GM21723 (cell line): ENCODE results near the gene CST4.
"Not testable (repeated sequence)": the region's sequence is repeated elsewhere in the genome, so short reads cannot be mapped to it uniquely, and the experiment has no call there.

ENCODE experiments used
- ATAC-seq: cut with Tn5 transposase; IDR thresholded peaks from one replicate; pipeline ENCODE4 v1.9.1; 2021; ENCODE audit warnings: mild to moderate bottlenecking, moderate library complexity; ENCODE audit not compliant: unreplicated experiment

The CST4 gene

DNA sequence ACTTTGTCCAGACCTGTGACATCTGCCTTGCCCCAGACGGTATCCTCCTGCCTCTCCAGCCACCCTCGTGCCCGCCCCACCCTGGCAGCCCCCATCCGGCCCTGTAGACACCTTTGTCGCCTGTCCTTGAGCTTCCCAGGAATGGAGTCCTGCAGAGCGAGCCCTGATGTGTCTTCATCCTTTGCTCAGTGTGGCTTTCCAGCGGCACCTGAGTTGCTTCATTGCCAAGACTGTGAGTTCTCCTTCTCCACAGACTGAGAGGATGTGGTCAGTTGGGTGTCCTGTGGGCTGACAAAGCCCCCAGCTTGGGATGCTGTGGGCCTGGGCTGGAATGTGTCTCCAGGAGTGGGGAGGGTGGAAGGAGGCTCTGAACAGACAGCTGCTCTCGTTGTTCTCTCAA, 1.7 kb upstream of the CST4 start:
- ATAC-seq: no peak

DNA sequence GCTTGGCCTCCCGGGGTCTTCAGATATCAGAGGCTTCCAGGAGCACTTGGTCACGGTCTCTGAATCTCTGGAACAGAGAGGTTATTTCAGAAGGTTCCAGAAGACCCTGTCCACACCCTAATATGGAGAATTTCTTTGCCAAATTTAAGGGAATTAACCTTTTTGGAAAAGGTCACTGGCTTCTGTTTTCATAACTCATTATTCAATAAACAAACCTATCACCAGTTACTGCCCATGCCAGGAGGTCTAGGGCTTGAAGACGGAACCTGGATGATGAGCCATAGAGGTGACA, 507 bp upstream of the CST4 start:
- no peak for ATAC-seq

DNA sequence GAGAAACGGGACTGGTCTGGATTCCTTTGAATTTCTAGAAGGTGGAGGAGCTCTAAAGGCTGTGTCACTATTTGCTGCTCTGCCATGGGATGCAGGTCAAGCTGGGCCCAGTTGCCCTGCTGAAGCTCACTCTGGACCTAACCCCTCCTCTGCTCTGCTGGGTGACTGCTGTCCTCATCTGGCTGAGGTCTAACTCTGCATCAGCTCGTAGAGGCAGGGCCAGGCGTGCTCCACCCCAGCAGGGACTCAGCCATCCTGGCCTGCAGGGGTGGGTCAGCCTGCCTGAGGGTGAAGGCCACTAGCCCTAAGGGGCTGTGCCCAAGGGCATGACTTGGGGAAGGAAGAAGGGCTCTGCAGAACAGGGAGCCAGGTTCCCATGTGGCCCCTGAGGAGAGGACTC, 852 bp downstream of the CST4 start:
- ATAC-seq: no peak

DNA sequence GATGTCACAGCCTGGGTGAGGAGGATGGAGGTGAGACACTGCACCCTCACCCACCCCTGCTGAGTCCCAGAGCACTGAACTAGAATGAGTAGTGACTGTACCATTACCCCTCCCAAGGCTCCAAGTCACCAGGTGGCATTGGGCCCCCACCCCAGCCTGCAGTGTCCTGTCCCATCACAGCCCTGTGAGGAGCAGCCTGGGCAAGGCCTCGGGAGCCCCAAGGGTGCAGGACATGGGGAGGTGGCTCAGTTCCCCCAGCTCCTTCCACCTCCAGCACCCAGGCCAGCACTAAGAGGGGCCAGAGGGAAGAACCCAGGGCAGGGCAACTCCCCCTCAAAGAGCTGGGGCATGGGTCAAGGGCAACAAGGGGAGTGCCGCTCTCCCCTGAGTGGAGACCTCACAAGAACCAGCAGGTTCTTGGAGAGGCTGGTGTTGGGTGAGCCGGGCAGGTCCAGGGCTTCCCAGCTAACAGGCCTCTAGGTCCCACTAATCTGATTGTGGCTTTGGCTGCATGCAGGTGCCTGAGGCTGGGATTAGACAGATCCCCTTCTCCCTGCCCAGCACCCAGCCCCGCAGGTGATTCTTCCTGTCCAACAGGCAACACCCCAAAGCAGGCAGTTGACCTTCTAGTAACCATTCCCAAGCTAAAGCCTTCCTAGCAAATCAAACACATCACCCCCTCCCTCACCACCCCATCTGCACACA, 2.6 kb downstream of the CST4 start:
- ATAC-seq: no peak

DNA sequence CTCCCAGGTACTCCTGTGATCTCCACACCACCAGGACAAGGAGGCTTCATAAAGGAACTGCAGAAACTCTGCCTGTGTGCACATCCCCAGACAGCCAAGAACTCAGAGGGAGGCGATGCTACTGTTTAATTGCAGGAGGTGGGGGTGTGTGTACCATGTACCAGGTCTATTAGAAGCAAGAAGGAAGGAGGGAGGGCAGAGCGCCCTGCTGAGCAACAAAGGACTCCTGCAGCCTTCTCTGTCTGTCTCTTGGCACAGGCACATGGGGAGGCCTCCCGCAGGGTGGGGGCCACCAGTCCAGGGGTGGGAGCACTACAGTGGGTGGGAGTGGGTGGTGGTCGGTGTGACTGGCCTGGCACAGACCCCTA, 3.3 kb downstream of the CST4 start:
- not testable (repeated sequence) for ATAC-seq

DNA sequence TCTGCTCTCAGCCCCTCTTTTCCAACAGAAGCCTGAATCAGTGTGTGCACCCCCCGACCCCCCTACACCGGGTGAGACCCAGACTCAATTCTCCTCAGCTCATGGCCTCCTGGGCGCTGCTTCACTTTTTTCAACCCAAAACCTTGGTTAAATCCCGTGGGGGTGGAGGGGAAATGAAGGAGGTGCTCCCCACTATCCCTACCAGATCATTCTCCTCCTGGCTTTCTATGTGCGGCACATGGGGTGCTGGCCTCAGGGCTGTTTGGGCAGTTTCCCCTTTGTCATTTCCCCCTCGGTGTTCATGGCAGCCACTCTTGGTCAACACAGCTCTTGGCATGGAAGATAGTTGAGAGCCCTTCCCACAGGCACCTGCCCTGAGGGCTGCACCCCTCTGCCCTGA, 4.6 kb downstream of the CST4 start:
- no peak for ATAC-seq

DNA sequence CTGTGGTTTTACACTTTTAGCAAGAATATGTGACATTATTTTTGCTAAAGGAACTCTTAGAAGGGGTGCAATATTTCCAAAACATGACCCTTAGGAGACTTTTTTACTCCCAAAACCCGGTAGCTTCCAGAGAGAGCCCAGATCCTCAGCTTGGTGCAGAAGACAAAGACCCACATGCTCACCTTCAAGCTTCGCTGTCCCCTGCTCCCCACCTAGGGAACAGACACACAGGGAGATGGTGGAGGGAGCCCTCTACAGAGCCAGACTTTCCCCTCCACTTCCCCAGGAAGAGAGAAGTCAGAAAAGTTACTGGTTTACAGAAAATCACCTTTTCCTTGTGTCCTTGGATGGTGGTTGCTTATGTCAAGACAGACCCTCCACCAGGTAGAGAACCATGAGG, 5.0 kb downstream of the CST4 start:
- ATAC-seq: no peak

DNA sequence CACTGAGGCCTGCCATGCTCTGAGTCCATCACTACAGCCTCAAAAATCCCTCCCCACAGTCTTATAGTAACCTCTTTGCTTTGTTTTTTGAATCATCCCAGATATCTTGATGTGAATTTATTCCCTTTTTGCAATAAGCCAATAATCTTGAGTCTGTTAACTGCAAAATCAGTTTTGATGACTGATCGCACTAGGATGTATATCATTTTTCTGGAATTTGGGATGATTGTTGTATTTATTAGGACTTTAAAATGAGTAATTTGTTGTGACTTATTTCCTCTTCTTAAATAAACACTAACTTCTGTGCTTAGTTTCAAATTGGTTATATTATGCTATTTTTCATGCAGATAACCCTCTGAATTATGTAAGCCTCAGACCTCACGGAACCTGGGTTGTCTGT, 5.6 kb downstream of the CST4 start:
- ATAC-seq: no peak

DNA sequence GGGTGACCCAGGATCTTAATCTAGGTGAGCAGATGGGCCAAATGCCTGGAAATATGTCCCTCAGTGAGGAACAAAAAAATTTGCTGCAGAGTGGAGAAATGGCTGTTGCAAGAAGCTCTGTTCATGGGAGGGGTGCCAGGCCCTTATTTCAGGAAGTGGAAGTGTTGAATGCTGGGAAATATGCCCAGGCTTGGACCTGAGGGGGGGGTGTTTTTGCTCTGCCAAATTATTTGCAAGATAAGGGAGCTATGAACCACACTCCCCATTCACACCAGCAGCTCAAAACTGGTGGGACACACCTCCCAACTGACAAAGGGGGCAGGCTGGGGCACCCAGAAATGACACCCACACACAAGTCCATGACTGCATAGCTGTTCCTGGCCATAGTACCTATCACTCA, 8.7 kb downstream of the CST4 start:
- no peak for ATAC-seq

DNA sequence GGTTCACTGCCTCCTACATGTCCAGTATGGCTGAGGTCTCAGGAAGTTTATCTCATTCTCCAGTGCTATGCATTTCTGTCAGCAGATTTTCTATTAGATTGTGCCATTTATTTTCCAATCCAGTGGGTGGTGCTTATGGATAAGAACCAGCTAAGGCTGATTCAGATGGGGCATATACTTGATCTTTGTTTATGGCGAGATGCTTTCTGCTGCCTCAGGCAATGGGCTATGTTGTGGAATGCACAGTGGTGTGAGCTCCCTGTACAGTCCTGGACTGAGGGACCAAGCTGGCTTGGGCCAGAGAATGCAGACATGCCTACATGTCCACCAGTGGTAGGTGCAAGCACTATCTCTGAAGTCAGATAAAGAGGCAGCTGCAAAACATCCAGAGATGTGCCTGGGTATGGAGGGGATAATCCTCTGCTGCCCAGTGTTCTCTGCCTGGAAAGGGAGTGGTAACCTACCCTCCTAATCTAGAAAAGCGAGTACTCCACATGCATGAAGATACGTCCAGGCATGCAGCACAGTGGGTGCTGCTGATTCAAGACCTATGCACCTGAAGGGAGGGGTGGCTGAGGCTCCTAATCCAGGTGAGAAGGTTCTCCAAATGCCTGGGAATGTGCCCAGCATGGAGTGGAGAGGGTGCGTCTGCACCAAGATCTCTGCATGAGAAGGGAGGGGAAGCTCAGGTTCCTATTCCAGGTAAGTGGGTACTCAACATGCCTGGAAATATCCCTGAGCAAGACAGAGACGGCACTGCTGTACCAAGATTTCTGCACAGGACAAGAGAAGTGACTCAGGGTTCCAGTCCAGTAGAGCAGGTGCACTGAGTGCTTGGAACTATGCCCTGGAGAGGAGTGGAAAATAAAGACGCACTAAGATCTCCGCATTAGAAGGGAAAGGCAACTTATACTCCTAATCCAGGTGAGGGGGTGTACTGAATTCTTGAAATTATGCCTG, 9.4 kb downstream of the CST4 start:
- no peak for ATAC-seq

DNA sequence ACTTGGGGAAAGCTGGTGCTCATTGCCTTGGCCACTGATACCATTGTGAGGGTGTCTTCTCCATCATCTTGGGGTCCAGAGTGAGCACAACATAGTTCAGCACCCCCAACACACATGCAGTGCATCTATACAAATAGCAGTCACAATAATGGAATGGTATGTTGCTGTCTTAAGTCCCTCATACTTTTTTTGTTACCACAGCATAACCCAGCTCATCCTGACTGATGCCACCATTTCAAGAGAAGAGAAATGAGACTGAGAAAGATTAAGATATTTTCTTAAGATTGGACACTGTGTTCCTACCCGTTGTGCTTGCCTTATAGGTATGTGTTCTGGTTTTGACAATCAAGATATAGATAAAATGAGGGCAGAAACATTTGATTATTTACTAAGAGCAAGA, 15.6 kb downstream of the CST4 start:
- ATAC-seq: no peak

DNA sequence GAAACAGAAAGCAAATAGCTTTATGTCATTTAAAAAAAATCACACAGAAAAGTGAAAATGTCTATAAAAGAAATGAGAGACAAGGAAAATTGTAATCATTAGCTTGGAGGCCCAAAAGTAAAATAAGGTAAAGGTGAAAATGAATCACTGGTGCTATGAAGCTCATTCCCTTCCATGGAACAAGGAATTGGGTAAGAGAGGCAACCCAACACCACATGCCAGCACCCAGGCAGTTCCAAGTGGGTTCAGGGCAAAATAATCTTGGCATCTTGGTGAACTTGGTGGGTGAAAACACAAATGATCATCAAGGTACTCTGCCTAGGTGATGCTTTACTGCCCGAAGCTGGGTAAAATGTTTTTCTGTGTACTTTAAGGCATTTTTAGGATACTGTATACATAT, 16.7 kb downstream of the CST4 start:
- ATAC-seq: no peak

DNA sequence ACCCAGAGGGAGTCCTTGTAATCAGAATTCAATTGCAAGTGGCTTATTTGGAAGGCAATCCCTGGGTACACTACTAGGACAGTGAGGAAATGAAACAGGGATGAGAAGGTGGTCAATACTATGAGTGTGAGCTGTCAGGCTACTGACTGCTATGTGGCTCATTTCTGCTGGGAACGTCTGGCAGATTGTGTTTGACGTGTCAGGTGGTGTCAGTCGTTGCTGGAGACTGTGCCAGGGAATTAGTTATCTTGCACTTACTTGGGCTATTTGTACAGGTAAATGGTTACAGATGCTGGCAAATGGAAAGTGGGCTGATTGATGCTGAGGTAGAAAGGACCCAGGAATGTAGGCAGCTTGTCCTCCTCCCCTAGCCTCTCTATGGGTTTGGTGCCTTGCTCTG, 17.4 kb downstream of the CST4 start:
- no peak for ATAC-seq

DNA sequence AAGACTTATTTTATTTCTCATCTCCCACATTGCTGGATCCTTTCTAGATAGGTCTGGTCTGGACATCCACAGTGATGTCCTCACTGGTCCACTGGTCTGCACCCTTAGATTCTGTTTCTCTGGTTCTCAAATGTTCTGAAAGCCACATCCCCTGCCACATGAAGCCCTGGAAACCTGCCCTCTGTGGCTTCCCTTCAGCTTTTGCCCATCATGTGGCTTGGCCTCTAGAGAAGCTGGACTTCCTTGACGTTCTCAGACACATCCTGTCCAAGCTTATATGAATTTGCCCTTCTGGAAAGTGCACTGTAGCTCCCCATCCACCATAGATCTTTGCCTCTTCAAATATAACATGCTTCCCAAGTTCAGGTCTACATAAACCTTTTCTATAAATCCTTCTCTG, 18.5 kb downstream of the CST4 start:
- no peak for ATAC-seq

DNA sequence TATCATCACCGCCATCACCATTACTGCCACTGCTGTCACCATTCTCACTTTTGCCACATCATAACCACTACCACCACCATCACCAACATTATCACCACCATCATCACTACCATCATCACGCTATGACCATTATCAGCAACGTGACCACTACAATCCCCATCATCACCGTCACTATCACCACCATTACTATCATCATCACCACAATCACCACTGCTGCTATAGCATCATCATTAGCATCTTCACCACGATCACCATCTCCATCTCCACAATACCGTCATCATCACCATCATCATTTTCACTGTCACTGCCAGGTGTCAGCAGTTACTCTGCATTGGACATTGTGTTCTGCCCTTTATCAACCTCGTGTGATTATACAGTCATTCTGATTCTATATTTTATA, 19.0 kb downstream of the CST4 start:
- ATAC-seq: no peak

DNA sequence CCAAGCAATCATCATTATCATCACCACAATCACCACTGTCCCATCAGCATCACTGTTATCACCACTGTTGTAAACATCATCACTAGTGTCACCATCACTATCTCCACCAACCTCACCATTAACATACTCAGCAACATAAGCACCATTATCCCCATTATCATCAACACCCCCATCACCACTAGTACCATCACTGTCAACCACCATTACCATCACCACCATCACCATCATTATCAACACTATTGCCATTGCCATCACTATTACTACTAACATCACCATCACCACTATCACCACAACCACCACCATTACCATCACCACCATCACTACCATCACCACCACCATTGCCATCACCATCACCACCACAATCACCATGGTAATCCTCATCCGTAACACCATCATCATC, 19.5 kb downstream of the CST4 start:
- ATAC-seq: no peak

DNA sequence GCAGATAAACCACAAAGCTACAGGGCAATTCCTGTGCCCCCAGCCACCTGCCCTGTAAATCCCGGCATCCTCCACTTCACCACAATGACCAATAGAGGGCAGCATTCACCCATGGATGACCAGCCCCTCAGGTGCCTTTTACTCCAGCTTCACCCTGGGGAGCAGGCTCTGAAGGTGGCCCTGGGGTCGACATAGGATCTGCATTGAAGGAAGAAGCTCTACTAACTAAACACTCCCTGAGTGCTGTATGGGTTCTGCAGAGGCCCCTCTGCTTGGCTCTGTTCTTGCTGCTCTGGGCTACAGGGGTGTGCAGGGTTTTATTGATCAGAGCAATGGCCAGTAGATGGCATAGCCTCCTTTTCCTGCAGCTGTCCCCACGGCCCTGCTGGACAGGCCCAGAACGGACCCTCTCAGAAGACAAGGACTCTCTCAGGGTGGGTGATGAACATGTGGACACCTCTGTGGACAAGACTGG, 20.3 kb downstream of the CST4 start:
- ATAC-seq: peak; percentile 84

DNA sequence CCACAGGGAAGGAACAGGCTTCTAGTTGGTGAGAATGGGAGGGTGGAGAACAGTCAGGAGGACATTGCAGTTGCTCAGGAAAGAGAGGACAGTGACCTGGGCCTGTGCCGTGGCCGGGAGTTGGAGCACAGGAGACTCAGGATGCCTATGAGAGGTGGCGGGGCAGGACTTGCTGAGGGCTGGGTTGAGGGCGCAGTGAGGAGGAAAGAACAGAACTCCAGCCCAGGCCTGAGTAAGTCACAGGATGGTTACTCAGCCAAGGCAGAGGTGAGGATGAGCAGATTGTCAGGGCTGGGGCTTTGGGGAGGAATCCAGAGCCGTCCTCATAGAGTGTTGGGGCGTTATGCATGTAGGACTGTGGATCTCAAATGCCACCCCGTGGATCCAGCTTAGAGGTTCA, 21.2 kb downstream of the CST4 start:
- ATAC-seq: no peak

DNA sequence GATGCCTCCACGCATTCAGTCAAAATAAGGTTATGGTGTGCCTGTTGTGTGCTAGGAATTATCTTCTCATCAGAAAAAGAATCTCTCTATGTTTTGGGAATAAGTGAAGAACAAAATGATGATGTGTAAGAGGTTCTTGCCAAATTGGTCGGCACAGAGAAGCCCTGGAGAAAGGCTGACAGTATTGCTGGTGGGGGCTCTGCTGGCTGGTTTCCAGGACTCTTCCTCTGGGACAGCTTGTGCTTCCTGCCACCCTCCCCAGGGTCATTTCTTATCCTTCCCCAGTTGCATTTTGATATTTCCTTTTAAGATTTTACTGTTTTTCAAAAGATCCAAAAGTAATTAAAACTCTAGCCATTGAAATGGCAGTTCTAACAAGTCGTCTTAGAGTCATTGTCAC, 22.1 kb downstream of the CST4 start:
- no peak for ATAC-seq

DNA sequence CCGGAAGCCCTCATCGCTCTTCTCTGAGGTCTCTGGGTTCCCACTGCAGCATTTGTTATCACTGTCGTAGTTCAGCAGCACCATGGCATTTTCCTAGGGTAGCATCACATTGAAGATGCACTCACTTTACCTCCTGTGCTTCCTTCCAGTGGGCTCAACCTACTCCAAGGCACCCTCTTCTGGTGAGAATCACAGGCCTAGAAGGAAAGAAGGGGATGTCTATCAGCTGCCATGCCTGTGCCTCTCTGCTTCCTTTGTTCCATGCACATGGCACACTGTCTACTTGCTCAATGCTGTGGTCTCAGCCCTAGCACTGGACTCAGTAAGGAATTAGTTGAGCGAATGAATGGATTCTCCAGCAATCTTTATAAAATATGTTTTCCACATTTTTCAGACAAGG, 22.6 kb downstream of the CST4 start:
- no peak for ATAC-seq

DNA sequence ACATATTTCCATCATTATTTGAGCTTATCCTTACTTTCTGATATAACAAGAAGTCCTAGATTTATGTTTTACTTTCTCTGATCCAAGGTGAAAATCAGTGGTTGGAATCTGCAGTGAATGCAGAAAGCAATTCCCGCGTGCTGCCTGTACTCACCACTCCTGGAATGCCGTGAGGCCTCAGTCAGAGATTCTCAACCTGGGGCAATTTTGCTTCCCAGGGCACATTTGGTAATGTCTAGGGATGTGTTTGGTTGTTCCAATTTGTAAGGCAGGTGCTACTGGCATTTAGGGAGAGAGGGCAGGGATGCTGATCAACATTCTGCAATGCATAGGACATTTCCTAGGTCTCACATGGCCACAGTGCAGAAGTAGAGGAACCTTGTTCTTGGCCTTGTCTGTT, 23.9 kb downstream of the CST4 start:
- ATAC-seq: no peak

DNA sequence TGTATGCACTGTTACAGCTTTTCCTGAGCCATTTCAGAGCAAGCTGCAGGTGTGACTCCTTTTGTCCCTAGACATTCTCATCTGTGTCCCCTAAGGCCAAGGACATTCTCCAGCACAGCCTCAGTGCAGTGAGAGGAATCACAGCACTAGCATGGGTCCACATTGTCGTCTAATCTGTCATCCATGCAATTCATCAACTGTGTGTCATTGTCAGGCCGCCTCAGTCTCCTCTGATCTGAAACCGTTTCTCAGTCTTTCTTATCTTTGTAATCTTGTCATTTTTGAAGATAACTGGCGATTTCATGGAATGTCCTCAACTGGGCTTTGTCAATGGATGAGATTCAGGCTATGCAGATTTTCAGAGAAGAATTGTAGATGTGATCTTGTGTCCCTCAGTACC, 24.8 kb downstream of the CST4 start:
- ATAC-seq: not testable (repeated sequence)

DNA sequence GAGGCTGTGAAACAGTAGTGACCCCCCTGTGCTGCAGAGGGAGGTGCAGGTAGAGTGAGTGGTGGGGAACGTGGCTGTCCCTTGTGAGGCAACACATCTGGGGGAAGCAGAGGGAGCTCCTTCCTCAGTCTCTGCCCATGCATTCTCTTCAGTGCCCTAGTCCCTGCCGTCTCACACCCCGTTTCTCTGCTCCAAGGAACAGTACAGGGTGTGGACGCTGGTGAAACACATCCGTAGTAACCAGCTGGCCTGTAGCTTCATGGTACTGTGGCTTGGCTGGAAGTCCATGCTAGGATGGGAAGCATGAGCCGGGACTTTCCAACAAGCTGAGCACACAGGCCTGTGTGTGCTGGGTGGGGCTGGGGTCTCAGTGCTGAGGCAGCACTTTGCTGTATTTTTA, 25.7 kb downstream of the CST4 start:
- no peak for ATAC-seq
